Activated CD8-positive, alpha-beta memory T cell treated with anti-CD3 and anti-CD28 coated beads, Interleukin-2, amount 10 ng/mL, durations not matched to agents 7 days and 5 days (primary cell): Measurements from ENCODE around the gene CRKL. TPM values are rescaled to one million over a fixed set of nuclear protein-coding genes. Genes with fewer than 3 reads are reported as not detected.

Experiments used
- ATAC-seq: fragments of 150-1000 bp; cut with Tn5 transposase; one replicate; pipeline ENCODE4 v1.10.0; 2021; ENCODE audit warnings: moderate library complexity
- CTCF ChIA-PET: fragments of 350-600 bp; sonication (Branson Sonifier 250); formaldehyde crosslinking; loops from one replicate; lab custom pipeline; 2021; ENCODE audit warnings: antibody characterized with exemption; lab: Charles Lee
- DNase-seq: peaks from one replicate; pipeline ENCODE4 v3.0.0-alpha.2; 2020
- H3K27ac Mint-ChIP-seq: one replicate; pipeline ENCODE4 v1.8.0; 2021; ENCODE audit warnings: mild to moderate bottlenecking, mixed read lengths
- H3K27me3 Mint-ChIP-seq: one replicate; pipeline ENCODE4 v1.8.0; 2021; ENCODE audit warnings: mixed read lengths
- H3K36me3 Mint-ChIP-seq: one replicate; pipeline ENCODE4 v1.8.0; 2021; ENCODE audit warnings: mild to moderate bottlenecking, mixed read lengths
- H3K4me1 Mint-ChIP-seq: one replicate; pipeline ENCODE4 v1.8.0; 2021; ENCODE audit warnings: mixed read lengths
- H3K4me3 Mint-ChIP-seq: one replicate; pipeline ENCODE4 v1.8.0; 2021; ENCODE audit warnings: mild to moderate bottlenecking, moderate library complexity, mixed read lengths
- H3K9me3 Mint-ChIP-seq: one replicate; pipeline ENCODE4 v1.8.0; 2022; ENCODE audit warnings: low read depth, mixed read lengths
- total RNA-seq, 2 experiments: library from RNA; stranded (reverse); gene quantifications; one replicate each; pipeline ENCODE4 v1.2.3, GENCODE V29; 2021

Gene CRKL
- total RNA-seq, 2 experiments from 2014 or later, result 89.5 to 90.8 TPM

DNA sequence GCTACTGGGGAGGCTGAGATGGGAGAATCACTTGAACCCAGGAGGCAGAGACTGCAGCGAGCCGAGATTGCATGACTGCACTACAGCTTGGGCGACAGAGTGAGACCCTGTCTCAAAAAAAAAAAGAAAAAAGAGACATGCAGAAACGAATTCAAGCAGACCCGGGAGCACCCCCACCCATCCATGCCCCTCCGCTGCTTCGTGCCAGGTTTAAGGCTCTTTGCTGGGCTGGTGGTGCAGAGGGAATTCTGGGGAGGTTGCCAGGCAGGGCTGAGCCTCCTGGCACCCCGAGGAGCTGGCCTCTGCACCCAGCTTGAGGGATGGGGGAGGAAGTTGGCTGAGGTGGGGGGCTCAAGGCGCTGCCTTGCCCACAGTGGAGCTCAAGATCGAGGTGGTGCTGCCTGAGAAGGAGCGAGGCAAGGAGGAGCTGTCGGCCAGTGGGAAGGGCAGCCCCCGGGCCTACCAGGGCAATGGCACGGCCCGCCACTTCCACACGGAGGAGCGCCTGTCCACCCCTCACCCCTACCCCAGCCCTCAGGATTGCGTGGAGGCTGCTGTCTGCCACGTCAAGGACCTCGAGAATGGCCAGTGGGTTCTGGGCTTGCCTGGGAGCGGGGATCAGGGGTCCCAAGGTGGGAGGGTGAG lies 55.8 kb downstream of the CRKL start:
- no peaks in the 10 kb centered on the region for H3K9me3 Mint-ChIP-seq
- no peaks in the 10 kb centered on the region for H3K27me3 Mint-ChIP-seq
- no peaks in the 10 kb centered on the region for H3K36me3 Mint-ChIP-seq
- no peaks in the 10 kb centered on the region for H3K4me1 Mint-ChIP-seq
- no peak for DNase-seq
- H3K27ac Mint-ChIP-seq, result no peak overlapping the region
- ATAC-seq, result no peak
- CTCF ChIA-PET, result interaction anchor here (0.9 to 2.8 kb wide), 2 partner anchors 9 to 15 kb away, joined by 3 to 8 read pairs; partner anchors contain the start of gene LZTR1
- no peak overlapping the region for H3K4me3 Mint-ChIP-seq

DNA sequence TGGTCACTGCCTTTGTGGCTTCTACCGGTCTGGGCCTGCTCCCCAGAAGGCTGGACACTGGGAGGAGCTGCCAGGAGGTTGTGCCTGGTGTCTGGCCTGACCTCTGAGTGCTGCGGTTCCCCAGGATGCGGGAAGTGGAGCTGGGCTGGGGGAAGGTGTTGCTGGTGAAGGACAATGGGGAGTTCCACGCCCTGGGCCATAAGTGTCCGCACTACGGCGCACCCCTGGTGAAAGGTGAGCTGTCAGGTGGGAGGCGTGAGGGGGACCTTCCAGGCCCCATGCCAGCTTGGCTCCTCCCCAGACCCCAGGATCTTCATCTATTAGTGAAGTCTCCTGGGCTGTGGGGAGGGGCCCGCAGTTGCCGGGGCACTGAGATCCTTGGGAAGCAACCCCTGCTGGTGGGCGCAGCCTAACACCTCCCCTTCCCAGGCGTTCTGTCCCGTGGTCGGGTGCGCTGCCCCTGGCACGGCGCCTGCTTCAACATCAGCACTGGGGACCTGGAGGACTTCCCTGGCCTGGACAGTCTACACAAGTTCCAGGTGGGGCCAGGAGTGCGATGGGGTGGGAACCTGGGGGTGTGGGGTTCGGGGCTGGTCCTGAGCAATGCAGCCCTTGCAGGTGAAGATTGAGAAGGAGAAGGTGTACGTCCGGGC lies 56.6 kb downstream of the CRKL start:
- H3K4me3 Mint-ChIP-seq, result no peak overlapping the region
- CTCF ChIA-PET, result interaction anchor here (0.9 to 2.8 kb wide), 2 partner anchors 8 to 15 kb away, joined by 3 to 8 read pairs; partner anchors contain the start of gene LZTR1
- peaks cover under 1% of the 10 kb centered on the region for H3K4me1 Mint-ChIP-seq
- H3K9me3 Mint-ChIP-seq, result peaks cover under 1% of the 10 kb centered on the region
- no peaks in the 10 kb centered on the region for H3K36me3 Mint-ChIP-seq
- no peak for DNase-seq
- H3K27ac Mint-ChIP-seq, result no peak overlapping the region
- ATAC-seq, result no peak
- H3K27me3 Mint-ChIP-seq, result no peaks in the 10 kb centered on the region

DNA sequence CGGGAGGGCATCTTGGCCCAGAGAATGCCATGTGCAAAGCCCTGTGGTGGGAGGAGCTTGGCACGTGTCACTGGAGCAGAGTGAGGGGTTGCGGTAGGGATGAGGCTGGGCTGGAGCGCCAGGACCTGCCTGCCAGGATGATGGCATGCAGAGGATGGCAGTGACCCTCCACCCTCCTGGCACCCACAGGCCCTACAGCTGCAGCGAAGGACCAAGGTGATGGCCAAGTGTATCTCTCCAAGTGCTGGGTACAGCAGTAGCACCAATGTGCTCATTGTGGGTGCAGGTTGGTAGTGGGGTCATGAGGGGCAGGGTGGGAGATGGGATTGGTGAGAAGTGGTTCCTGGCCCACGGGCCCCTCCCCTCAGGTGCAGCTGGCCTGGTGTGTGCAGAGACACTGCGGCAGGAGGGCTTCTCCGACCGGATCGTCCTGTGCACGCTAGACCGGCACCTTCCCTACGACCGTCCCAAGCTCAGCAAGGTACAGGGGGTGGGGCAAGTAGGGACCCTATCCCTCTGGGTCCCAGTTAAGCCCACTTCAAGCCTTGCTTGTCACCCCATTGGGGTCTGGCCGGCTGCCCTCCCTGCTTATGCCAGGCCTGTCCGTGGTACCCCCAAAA lies 57.2 kb downstream of the CRKL start:
- peaks cover 6% of the 10 kb centered on the region for H3K4me1 Mint-ChIP-seq
- no peak overlapping the region for H3K27ac Mint-ChIP-seq
- H3K4me3 Mint-ChIP-seq, result no peak overlapping the region
- no peaks in the 10 kb centered on the region for H3K27me3 Mint-ChIP-seq
- CTCF ChIA-PET, result interaction anchor here (2.8 kb wide), 1 partner anchor 16 kb away, joined by 8 read pairs; no protein-coding TSS in a partner anchor
- H3K36me3 Mint-ChIP-seq, result no peaks in the 10 kb centered on the region
- ATAC-seq (no peak), DNase-seq (no peak)
- peaks cover 4% of the 10 kb centered on the region for H3K9me3 Mint-ChIP-seq

DNA sequence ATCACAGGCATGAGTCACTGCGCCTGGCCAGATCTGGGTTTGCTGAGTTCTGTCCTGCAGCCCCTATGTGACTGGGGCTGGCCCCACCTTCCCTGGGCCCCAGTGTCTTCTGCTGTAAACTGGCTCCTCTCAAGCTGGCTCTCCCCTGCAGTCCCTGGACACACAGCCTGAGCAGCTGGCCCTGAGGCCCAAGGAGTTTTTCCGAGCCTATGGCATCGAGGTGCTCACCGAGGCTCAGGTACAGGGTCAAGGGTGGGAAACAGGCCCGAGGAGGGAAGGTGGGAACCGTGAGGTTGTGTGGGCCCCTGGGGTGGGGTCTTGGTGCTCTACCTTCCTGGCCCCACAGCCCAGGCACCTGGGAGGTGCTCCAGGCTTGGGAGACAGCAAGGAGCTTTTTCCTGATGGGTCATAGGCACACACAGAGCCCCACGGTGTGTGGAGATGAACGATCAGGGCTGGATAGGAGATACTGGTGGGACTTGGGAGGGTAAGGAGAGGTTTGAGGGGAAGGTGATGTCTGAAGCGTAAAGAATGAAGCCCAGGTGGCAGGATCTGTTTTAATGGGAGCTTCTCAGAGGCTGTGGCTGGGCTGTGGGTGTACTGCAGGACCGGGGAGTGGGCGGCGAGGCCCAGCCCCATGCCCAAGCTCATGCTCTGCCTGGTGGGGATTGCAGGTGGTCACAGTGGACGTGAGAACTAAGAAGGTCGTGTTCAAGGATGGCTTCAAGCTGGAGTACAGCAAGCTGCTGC lies 58.5 kb downstream of the CRKL start:
- ATAC-seq (no peak), DNase-seq (no peak)
- Mint-ChIP-seq H3K27ac (no peak overlapping the region), H3K36me3 (no peaks in the 10 kb centered on the region), H3K4me3 (no peak overlapping the region), H3K9me3 (peaks cover 4% of the 10 kb centered on the region), H3K4me1 (peaks cover 12% of the 10 kb centered on the region), H3K27me3 (no peaks in the 10 kb centered on the region)
- CTCF ChIA-PET, result no interaction called here

DNA sequence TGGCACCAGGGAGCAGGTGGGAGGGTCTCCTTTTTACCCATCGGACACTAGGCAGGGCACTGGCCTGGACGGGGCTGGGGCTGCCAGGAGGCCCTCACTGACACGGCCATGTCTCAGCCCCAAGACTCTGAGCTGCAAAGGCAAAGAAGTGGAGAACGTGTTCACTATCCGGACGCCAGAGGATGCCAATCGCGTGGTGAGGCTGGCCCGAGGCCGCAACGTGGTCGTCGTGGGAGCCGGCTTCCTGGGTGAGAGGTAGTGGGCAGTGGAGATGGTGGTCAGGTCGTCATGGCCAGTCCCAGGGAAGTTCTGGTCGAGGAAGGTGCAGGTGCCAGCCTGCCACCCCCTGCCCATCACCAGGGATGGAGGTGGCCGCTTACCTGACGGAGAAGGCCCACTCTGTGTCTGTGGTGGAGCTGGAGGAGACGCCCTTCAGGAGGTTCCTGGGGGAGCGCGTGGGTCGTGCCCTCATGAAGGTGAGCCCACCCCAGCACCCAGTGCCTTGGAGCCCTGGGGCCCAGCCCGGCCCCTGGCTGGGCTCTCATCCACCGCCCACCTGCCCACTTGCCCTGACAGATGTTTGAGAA lies 59.2 kb downstream of the CRKL start:
- CTCF ChIA-PET, result no interaction called here
- Mint-ChIP-seq H3K27me3 (no peaks in the 10 kb centered on the region), H3K27ac (no peak overlapping the region), H3K4me3 (no peak overlapping the region), H3K4me1 (peaks cover 18% of the 10 kb centered on the region), H3K9me3 (peaks cover 4% of the 10 kb centered on the region), H3K36me3 (no peaks in the 10 kb centered on the region)
- DNase-seq (no peak), ATAC-seq (no peak)

DNA sequence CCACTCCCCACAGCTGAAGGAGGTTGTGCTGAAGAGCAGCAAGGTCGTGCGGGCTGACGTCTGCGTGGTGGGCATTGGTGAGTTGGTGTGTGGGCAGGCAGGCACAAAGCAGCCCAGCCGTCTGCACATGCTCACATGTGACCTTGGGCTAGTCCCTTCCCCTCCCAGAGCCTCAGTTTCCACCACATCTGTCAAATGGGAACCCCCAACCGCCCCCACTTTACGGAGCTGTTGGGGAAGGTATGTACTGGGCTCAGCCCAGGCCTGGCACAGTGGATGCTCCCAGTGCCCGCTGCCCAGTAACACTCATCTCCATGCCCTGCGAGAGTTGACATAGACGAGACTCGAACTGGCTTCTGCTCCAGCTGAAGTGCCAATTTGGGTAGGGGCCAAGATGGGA lies 59.8 kb downstream of the CRKL start:
- no peak for ATAC-seq
- CTCF ChIA-PET, result no interaction called here
- Mint-ChIP-seq H3K4me1 (peaks cover 20% of the 10 kb centered on the region), H3K27me3 (no peaks in the 10 kb centered on the region), H3K9me3 (peaks cover 4% of the 10 kb centered on the region), H3K36me3 (no peaks in the 10 kb centered on the region), H3K27ac (no peak overlapping the region), H3K4me3 (no peak overlapping the region)
- DNase-seq, result no peak

DNA sequence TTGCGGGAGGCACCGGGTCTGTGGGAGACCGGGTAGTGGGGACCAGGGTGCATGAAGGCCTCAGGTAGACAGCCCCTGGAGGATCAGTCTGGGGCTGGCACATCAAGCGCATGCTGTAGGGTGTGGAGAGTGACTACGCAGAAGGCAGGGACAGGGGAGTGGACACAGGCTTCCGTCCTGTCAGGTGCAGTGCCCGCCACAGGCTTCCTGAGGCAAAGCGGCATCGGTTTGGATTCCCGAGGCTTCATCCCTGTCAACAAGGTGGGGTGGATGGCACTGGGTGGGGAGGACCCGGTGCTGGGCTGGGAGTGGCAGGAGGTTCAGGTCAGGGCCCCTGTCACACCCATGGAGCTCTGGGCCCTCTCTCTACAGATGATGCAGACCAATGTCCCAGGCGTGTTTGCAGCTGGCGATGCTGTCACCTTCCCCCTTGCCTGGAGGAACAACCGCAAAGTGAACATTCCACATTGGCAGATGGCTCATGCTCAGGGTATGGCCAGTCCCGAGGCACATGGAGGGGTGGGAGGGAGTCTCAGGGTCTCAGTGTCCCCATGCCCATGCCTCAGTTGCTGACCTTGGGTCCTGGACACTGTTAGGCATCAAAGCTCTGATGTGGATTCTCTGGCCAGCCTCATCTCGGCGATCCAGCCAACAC lies 60.4 kb downstream of the CRKL start:
- peaks cover 4% of the 10 kb centered on the region for H3K9me3 Mint-ChIP-seq
- H3K36me3 Mint-ChIP-seq, result no peaks in the 10 kb centered on the region
- H3K27me3 Mint-ChIP-seq, result no peaks in the 10 kb centered on the region
- H3K4me3 Mint-ChIP-seq, result no peak overlapping the region
- ATAC-seq (no peak), DNase-seq (no peak)
- peaks cover 23% of the 10 kb centered on the region for H3K4me1 Mint-ChIP-seq
- CTCF ChIA-PET, result interaction anchor here (0.6 to 1.2 kb wide), 2 partner anchors 16 to 125 kb away, joined by 3 read pairs; no protein-coding TSS in a partner anchor
- H3K27ac Mint-ChIP-seq, result no peak overlapping the region

DNA sequence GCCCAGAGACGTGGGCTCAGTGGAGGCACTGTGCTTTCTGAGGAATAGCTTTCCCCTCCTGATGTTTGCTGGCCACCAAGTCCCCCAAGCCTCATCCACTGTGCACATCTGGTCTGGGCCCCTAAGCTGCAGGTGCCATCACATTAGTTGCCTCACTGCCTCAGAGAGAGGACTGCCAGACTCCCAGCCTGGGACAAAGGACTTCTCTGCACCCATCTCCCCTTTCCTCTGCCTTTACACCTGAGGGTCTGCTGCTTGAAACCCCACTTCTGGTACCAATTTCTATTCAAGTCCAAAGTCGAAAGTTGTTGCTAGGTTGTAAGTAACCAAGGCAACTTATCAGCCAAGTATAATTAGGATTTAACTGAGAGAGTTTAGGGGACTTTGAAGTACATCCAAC lies 61.2 kb downstream of the CRKL start:
- Mint-ChIP-seq H3K27ac (no peak overlapping the region), H3K27me3 (no peaks in the 10 kb centered on the region), H3K4me1 (peaks cover 30% of the 10 kb centered on the region), H3K4me3 (no peak overlapping the region), H3K9me3 (peaks cover 4% of the 10 kb centered on the region), H3K36me3 (no peaks in the 10 kb centered on the region)
- ATAC-seq (no peak), DNase-seq (no peak)
- CTCF ChIA-PET, result interaction anchor here (0.6 to 1.2 kb wide), 2 partner anchors 16 to 124 kb away, joined by 3 read pairs; no protein-coding TSS in a partner anchor

DNA sequence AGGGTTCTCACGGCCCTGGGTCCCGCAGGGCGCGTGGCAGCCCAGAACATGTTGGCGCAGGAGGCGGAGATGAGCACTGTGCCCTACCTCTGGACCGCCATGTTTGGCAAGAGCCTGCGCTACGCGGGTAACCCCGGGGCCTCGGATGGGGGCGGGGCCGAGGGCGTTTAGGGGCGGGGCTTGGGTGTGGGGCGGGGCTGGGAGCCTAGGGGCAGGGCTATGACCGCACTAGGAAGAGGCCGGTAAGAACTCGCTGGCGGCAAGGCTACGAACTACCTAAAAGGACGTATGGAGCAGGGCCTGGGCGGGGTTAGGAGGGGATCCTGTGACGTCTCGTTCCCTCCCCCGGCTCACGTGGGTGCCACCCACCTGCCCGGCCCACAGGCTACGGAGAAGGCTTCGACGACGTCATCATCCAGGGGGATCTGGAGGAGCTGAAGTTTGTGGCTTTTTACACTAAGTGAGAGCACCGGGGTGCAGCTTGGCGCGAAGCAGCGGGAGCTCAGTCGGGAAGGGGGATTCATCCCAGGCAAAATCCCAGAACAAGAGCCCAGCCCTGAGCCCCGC lies 62.1 kb downstream of the CRKL start:
- CTCF ChIA-PET, result interaction anchor here (1.2 kb wide), 1 partner anchor 123 kb away, joined by 3 read pairs; no protein-coding TSS in a partner anchor
- Mint-ChIP-seq H3K9me3 (peaks cover 4% of the 10 kb centered on the region), H3K4me1 (peaks cover 36% of the 10 kb centered on the region), H3K27ac (peak overlapping the region; percentile 41), H3K4me3 (no peak overlapping the region), H3K36me3 (no peaks in the 10 kb centered on the region), H3K27me3 (no peaks in the 10 kb centered on the region)
- DNase-seq (peak; percentile 74), ATAC-seq (peak; percentile 52)

DNA sequence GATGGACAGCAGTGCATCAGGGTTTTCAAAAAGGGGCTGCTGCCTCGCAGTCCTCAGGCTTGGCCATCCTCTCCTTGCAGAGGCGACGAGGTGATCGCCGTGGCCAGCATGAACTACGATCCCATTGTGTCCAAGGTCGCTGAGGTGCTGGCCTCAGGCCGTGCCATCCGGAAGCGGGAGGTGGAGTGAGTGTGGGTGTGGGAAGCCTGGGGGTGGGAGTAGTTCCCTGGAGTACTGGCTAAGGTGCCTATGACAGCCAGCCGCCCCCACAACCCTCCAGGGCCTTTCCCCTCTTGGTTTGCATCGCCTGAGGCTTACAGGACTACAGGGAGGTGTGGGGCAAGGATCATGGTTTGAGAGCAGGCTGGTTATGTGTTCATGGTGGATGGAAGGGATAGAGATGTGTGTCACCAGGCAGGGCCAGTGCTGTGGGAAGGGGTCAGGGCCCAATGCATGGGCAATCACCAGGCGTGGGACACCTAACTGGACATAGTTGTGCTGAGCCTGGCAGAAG lies 62.8 kb downstream of the CRKL start:
- no peaks in the 10 kb centered on the region for H3K27me3 Mint-ChIP-seq
- DNase-seq, result no peak
- peaks cover 4% of the 10 kb centered on the region for H3K9me3 Mint-ChIP-seq
- peaks cover 36% of the 10 kb centered on the region for H3K4me1 Mint-ChIP-seq
- CTCF ChIA-PET, result no interaction called here
- H3K27ac Mint-ChIP-seq, result no peak overlapping the region
- H3K4me3 Mint-ChIP-seq, result no peak overlapping the region
- H3K36me3 Mint-ChIP-seq, result no peaks in the 10 kb centered on the region
- no peak for ATAC-seq

DNA sequence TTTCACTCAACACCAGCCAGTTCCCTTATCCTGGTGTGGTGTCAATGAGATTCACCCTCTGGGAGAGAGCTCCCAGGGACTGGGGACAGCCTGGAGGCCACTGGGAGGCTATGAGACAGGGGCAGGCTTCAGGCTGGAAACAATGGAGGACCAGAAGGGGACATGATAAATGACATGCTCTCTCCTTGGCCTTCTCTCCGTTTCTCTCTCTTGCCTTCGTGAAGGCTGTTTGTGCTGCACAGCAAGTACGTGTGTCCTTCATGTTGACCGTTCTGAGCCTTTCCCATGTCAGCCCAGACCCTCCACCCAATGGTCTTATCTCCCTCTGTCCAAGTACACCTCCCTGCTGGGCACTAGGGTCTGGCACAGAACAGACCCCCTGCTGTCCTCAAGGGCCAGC lies 63.3 kb downstream of the CRKL start:
- ATAC-seq (no peak), DNase-seq (no peak)
- H3K27me3 Mint-ChIP-seq, result no peaks in the 10 kb centered on the region
- peaks cover 4% of the 10 kb centered on the region for H3K9me3 Mint-ChIP-seq
- no peaks in the 10 kb centered on the region for H3K36me3 Mint-ChIP-seq
- no peak overlapping the region for H3K4me3 Mint-ChIP-seq
- CTCF ChIA-PET, result no interaction called here
- H3K27ac Mint-ChIP-seq, result peak overlapping the region; percentile 33
- peaks cover 36% of the 10 kb centered on the region for H3K4me1 Mint-ChIP-seq
